HEK293T (cell line): ENCODE results near the gene TIRAP.
"Not testable (repeated sequence)": the region's sequence is repeated elsewhere in the genome, so short reads cannot be mapped to it uniquely, and the experiment has no call there.

ENCODE experiments used
- FOXA1 ChIP-seq: fragments of 450-650 bp; IDR thresholded peaks from 2 replicates; pipeline ENCODE4 v1.6.1; 2016; ENCODE audit warnings: mild to moderate bottlenecking
- FOXK2 ChIP-seq: fragments of 450-650 bp; IDR thresholded peaks from 2 replicates; pipeline ENCODE4 v1.6.1; 2016; ENCODE audit warnings: mild to moderate bottlenecking
- HDGF ChIP-seq: fragments of 450-650 bp; IDR thresholded peaks from 2 replicates; pipeline ENCODE4 v1.6.1; 2017; ENCODE audit warnings: antibody characterized with exemption, borderline replicate concordance
- SUZ12 ChIP-seq: fragments of 450-650 bp; IDR thresholded peaks from 2 replicates; pipeline ENCODE4 v1.6.1; 2016; ENCODE audit warnings: mild to moderate bottlenecking

DNA sequence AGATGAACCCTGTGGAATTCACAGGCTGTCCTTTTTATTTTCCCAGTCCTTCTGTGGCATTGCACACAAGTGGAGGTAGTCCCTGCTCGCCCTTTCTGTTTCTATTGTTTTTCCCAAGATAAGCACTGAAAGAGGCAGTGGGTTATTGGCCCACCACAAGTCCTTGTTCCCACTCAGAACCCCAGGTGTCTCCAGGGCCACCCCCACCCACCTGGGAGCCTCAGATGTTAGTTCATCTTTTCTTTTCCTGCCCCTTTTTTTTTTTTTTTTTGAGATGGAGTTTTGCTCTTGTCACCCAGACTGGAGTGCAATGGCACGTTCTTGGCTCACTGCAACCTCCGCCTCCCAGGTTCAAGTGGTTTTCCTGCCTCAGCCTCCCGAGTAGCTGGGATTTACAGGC, 25.9 kb downstream of the TIRAP start:
- TF ChIP-seq FOXA1, FOXK2, SUZ12, HDGF: not testable (repeated sequence)
